NCI-H2196 (cell line): ENCODE results near the gene HS6ST1.
"Not testable (repeated sequence)": the region's sequence is repeated elsewhere in the genome, so short reads cannot be mapped to it uniquely, and the experiment has no call there.

Experiments used
- DNase-seq: peaks from one replicate; lab custom pipeline; 2025; ENCODE audit not compliant: unreplicated experiment; lab: John Stamatoyannopoulos, UW

The HS6ST1 gene

DNA sequence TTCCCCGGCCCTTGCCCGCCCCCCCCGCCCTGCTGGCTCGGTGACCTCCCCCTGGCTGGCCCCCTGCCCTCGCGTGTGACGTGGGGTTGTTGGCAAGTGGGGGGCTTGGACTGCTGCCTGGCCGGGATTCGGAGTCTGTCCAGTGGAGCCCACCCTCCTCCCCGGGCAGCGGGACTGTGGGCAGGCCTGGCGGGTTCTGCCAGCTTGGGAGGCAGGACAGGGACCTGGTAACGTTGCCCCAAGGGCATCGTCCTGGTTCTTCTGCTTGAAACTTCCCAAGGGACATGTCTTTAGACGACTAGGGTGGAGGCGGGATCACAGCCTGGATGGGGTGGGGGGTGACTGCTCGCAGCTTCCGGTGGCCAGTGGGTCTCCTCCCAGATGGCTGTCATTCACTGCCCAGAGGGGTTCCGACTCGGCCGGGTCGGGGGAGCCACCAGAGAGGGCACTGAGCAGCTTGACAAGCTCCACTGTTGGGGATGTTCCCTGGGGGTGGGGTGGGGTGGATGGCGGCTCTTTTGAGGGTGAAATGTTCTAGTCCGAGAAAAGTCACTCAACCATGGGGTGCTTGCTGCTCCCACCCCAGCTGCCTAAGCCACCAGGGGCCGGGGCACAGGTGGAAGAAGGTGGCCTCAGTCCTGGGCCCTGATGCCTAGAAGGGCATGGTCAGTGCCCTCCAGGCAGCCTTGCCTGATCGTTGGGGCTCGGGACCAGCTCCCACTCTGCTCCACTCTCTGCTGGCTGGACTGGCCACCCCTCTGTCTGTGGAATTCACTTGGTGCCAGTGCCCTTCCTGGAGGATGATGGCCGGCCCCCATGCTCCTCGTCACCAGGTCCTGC, 4.3 kb upstream of the HS6ST1 start:
- no peak for DNase-seq

DNA sequence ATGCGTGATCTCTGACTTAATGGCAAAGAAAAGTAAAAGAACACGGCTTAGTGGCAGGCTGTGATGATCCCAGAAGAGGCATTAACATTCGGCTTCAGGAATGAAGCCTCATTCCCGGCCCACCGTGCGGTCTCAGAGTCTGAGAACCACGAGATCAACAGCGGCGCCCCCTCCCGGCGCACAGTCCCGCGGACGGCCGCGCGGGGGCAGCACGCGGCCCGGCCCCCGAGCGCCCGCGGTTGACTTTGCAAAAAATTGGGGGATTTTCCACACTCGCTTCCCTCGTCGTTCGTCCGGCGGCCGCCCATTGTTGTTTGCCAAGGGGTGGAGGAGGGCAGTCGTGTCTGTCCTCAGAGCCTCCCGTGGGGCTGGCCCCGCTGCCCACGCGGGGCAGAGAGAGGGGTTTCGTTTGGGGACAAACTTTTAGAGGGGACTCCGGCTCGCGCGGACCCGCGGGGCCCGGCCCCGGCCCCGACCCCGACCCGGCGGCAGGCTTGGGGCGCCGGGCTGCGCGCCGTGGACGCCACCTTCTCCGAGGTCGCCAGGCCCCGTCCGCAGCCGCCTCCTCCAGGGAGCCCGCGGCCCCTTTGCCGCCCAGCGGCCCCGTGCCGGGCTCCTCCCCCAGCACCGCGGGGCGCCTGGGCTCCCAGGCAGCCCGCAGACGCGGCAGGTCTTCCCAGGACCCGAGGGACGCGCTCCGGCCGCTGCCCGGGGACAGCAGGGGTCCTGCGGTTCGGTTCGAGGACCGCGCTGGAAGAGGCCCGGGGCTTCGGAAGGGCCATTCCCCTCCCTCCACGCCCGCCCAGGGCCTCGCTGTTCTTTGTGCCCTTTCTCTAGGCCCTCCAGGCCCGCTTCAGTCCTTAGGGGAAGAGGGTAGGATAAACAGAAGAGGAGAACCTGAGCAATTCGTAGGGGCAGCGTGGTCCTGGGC, 3.4 kb upstream of the HS6ST1 start:
- peak; percentile 82 for DNase-seq

DNA sequence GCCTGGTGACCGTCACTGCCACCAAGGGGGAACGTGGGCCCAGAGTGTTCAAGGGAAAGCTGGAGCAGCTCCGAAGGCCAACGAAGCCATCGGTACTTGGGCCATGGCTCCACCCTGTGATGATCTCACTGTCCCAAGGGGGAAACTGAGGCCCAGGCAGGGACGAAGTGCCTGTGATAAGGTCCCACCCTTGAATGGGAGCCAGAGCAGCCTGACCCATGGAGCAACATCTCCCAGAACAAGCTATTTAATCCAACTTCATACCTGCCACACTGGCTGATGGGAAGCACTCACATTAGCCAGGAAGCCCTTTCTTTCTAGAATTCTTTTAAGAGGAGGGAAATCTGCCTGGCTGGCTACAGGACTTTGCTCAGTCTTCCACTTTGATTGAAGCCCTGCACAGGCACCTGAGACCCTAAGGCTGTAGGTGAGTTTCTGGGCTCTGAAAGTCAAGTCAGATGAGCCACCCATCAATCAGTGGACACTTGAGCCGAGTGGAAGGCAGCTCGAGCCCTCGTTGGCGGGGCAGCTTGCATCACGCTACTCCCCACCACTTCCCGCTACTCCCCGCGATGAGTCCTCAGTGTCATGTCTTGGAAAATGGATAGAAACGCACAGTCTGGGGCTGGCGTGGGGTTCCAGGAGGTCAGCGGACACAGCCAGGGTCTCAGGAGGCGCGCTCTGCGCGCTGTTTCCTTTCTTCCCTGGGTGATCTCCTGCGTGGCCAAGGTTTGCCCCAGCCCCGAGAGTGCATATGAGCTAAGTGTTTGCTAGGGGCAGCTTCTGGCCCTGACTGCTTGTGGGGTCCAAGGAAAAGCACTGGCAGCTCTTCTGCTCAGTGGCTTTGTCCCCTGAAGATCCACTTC, 2.5 kb upstream of the HS6ST1 start:
- DNase-seq = no peak

DNA sequence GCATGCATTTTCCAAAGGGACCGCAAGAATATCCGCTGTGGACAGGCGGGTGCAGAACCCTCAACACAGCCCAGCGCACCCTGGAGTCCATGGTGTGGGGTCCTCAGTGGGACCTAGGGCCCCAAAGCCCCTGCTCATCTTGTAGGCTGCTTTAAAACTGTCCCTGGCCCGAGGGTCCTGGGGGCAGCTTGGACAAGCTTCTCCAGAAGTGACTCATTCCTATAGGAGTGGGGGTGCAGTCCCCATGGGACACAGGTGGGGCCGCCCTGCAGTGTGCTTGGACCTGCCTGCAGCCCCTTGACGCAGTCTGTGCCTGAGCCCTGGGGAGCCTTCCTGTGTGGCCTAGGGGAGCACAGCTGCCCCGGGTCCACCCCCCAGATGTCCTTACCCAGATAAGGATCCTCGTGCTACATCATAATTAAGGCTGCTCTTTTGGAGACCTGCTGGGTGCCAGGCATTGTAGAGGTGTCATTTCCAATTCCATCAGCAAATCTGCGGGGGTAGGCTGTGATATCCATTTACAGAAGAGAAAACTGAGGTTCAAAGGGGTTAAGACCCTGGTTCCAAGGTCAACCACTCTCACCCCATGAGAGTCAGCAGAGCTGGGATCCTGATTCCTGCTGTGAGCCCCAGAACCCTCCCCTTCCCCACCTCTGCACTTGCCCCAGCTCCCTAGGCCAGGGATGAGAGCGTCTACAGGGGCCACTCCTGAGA, 1.7 kb upstream of the HS6ST1 start:
- DNase-seq = no peak

DNA sequence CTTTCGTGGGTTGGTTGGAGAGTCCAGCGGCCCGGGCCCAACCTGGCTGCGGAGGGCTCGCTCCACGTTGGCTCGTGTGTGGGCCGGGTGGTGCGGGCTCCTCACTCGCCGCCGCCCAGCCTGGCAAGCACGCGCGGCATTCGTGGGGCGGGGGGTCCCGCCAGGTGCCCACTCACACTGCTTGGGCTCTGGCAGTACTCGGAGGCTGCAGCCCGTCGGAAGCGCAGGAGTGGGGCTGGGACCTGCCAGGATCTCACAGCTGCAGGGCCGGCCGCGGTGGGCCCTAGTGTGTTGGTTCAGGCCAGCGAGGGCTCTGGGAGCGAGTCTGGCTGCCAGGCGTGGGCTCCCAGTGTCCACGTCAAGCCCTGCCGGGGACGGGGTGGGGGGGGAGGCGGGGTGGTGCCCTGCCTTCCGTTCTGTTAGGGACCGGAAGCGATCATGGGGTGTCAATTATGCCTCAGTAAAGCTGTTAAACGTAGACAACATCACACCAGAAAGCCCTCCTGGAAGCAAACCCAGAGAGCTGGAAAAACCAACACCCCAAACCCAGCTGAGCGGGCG, 1.0 kb upstream of the HS6ST1 start:
- DNase-seq = no peak

DNA sequence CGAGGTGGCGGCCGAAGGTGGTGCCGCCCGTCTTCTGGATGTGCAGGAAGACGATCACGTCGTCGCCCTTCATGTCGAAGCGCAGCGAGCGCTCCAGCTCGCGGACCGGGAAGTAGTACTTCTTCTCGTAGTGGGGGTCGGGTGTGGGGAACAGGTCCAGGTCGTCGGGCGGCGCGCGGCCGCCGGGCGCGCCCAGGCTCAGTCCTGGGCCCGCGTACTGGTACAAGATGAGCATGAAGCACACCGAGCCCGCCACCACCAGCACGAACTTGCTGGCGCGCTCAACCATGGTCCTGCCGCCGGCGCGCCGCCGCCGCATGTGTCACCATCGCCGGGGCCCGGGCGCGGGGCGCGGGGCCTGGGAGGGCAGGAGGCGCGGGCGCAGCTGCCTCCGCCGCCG, 423 bp downstream of the HS6ST1 start:
- DNase-seq = not testable (repeated sequence)

DNA sequence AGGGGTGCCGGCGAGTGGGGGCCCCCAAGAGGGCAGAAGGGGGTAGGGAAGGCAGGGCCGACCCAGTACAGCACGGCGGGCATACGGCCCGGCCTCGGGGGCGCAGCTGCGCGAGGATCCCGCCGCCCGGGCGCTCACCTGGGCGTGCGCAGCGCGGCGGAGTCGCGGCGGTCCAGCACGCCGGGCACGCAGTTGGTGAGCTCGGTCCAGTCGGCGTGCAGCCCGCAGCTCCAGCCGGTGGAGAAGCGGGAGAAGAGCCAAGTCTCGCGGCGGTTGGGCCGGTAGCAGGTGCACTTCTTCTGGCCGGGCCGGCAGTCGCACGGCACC, 806 bp downstream of the HS6ST1 start:
- DNase-seq = not testable (repeated sequence)

DNA sequence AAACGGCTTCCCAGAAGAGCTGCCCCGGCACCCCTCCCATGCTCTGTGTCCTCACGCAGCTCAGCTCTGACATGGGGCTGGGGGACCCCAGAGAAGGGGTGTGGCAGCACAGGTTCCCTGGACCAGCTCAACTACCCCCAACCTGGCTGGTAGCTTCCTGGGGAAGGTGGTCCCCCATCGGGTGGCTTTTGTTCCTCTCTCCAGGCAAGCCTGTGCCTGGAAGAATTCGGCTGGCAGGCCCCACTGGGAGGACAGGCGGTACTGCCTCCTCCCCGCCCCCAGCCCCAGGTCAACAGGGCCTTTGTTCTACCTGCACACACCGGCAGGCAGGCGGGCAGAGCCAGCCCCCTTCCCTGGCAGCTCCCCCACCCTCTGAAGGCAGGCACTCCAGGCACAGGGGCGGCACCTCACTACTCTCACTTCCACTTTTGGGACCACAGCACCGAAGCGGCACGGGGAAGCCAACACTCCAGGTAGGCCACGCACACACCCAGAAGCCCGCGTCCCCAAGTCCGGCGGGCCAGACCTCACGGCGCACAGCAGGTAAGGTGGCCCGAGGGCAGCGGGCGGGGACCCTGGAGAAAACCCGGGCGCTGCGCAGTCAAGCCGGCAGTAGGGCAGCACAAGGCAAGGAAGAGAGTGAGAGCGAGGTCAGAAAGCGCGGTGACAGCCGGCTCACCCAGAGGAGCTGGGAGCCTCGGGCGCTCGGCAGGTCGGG, 1.3 kb downstream of the HS6ST1 start:
- no peak for DNase-seq

DNA sequence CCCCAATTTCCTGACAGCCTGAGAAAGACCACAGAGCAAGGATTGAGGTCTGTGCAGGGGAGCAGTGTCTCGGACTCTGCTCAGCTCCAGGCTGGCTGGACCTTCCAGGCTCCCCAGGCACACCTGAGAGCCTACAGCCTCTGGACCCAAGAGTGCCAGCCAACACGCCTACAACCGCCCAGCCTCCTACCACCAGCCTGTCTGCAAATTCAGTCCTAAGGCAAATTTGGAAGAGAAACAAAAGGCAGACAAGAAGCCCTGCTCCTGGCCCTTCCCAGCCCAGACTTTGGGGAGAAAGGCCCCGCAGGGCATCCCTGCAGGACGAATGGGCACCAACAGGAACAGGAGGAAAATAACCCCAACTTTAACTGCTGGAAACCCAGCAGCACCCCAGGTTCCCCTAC, 1.9 kb downstream of the HS6ST1 start:
- no peak for DNase-seq

DNA sequence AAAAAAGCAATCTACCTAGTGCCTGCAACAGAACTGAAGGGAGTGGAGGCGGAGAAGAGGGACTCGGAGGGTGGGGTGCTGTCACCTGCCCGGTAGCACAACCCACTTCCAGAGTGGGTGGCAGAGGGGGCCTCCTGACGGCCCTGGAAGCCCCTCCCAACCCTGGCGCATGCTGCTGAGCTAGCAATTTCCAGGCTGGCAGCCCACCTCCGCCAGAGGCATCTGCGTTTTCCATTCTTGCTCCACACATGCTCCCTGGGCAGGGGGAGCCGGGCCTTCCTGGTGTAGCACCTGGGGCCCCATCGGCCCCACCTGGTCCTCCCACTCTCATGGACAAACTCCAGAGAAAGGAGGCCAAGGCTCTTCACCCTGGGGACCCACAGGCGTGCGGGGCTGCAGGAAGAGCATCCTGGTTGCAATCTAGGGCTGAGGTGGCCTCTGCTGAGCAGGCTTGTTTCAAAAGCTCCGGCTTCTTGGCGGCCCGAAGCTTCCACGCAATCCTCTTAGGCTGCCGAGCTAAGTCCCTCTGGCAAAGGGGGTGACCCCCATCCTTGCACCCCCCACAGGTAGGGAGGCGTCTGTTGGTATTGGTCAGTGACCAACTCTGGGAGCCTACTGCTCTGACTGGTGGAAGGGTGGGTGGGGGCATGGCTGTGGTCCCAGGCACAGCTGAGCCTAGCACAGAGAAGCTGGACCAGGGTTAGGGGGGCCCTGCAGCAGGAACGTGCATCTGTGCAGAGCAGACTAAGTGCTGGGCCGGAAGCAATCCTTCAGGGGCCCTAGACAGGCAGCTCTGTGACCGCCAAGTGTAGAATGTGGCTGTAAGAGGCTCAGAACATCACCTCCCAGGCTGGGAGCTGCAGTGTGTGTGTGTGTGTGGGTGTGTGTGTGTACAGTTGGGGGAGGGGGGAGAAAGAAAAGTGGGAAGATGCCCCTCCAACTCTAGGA, 2.6 kb downstream of the HS6ST1 start:
- DNase-seq = no peak

DNA sequence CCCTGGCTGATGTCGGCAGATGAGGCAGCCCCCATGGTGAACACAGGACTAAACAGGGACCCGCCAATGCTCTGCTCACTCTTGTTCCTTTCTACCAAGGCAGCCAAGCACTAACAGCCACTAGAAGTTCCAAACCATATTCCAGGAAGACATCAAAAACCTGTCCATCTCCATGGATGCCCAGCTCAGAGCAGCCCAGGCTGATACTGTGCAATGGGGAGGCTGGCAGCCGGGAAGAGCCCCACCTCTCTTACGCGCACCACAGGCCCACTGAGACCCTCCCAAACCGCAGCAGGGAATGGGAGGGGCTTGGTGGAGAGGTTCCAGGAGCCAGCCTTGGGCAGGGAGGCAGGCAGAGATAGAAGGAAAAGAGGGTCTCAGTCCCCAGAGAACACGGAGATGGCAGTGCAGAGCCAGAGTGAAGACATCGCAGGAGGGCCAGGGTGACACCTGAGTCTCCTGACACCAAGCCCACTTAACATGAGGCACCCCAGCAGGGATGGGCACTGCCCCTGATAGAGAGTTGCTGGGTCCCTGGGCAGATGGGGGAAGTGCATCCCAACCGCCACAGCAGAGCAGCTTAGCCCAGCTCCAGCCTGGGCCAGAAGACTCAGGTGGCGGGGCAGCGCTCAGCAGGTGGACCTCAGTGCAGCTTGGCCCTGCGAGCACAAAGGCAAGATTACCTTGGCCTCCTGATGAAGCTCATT, 3.4 kb downstream of the HS6ST1 start:
- no peak for DNase-seq

DNA sequence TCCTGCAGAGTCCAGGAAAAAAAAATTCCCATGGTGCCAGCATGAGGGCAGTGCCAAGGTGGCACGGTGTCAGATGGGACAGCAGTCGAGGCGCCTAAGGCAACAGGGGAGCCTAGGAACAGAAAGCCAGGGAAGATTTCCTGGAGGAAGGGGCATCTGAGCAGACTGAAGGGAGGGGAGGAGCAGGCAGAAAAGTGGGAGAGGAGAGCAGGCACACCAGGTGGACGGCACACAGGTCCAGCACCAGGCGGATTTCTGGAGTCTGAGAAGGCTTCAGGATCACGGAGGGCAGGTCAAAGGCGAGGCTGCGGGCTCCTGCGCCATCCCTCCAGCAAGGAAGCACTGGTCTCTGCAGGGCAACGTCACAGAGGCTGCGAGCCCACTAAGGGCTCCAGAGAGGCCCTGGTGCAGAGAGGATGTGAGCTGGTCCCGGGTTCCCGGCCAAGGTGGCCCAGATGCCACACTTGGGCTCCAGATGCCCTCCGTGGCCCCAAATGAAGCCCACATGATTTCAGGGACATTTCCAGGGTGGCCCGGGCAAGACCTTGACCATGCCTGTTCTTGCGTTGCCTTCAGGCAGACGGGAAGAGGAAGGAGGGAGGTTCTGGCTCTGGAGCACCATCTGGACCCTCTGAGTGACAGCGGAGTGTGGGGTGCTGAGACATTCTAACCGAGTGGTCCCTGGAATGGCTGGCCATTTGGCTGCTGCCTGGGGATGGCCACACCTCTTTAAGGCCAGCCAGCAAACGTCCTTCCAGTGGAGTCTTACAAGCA, 4.1 kb downstream of the HS6ST1 start:
- DNase-seq = no peak

DNA sequence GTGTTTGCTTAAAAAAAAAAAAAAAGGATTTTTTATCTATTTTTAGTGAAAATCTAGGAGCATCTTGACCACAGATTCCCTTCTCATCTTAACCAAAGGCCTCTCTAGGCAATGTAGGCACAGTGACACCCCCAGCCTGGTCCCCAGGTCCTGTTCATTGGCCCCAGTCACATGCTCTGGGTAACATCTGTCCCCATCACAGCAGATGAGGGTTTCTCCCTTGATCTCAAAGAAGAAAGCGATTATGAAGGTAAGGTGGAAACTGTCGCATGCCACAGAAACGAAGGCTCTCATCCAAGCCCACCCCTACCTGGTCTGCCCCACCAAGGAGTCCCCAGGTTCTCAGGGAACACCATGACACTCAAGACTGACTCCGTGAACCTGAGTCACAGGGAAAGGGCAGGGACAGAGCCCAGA, 4.7 kb downstream of the HS6ST1 start:
- DNase-seq = no peak

DNA sequence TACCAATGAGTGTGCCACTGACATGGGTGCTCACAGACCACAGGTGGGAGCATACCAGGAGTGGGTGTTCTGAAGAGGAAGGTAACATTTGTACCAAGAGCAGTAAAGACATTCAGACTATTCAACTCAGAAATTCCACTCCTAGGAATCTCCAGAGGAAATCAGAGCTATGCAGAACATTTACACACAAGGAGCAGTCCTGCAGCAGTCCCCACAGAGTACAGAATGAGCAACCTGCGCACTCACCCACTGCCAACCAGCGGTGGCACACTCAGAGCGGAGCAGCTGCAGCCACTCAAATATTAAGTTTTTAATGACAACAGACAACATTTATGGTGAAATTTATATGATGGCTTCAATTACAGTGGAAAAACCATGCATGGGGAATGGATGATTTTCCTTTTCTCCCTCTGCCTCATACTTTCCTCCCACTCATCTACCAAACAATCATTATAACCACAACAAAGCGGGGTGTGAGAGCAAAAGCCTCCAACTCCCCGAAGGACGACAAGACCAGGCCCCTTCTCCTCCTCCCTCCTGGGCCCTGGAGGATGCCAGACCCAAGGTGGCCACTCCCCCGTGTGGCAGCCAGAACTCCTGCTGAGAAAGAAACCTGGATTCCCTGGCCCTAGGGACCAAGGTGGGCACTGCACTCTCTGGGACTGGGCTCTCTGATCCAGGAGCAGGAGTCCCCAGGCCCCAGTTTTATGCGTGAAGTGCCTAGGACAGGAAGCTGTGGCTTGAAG, 5.4 kb downstream of the HS6ST1 start:
- DNase-seq = peak; percentile 21

DNA sequence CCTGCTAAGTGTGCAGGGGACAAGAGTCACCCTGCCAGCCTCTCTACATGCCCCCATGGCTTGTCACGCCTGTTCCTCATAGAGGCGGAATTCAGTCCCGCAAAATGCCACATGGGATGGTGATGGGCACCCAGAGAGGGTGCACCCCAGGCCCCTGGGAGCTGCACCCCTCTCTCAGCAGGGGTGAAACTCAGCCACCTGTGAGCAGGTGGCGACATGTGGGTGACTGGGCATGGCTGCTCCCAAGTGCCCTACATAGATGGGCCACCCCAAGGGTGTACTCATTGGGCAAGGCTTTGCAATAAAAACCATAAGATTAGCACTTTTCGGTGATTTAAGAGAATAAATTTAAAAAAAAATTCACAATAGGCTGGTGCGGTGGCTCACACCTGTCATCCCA, 6.3 kb downstream of the HS6ST1 start:
- no peak for DNase-seq

DNA sequence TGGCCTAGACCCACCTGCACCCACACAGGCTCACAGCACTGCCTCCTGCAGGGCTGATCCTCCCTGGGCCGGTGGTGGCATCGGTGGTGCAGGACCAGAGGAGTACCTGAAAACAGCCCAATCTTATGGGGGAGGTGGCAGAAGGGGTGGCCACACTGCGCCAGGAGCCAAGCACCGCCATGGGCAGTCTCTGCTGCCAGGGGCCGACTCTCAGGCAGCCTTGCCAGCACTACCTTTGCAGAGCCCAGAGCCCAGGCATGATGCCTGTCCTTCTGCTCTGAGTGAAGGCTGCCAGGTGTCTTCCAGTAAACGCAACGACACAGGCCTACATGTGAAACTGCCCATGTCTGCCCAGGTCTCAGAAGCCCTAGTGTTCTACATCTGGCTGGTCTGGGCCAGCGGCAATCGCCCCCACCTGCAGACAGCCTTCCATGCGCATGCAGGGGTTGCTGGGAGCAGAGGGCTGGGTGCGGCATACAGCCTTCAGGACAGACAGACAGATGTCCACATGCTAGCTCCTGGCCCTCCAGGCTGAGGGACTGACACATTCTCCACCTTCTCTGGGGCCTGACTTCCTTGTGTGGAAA, 6.8 kb downstream of the HS6ST1 start:
- no peak for DNase-seq
